ENCODE data around the gene DNMT3L.

DNMT3L gene

DNA sequence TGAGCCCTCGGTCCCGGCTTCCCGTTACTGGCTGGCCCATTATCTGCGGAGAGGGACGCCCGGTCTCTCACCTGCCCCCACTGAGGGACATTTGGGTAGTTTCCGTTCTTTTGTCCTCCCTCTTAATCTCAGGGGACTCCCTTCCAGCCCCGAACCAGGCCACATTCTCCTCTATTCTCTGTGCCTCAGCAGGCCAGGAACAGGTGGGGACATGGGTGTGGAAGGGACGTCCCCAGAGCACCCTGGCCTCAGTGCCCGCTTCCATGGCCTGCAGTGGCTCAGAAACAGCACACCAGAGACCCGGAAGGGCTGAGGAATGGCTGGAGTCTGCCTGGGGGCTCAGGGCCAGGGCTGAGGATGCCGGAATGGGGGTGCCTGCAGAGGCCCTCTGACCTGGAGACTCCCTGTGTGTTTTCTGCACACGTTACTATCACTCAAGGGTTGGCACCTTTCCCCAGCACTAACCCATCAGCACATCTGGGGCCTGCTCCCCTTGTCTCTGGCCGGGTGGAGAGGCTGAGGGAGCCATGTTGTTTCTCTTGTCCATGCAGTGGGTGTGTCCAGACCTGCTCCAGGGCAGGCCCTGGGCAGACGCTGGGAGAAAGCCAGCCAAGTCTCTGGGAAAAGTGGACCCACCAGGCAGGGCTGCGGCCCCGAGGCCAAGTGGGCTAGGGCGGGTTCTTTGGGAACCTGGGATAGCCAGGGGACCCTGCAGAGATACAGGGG is 10.0 kb upstream of the DNMT3L start:
- DNase-seq (ENCODE audit: low spot score), result no peak
- Histone ChIP-seq H3K27ac (no peak overlapping the region), H3K4me3 (no peak overlapping the region)
- TF ChIP-seq, protein P1, sequence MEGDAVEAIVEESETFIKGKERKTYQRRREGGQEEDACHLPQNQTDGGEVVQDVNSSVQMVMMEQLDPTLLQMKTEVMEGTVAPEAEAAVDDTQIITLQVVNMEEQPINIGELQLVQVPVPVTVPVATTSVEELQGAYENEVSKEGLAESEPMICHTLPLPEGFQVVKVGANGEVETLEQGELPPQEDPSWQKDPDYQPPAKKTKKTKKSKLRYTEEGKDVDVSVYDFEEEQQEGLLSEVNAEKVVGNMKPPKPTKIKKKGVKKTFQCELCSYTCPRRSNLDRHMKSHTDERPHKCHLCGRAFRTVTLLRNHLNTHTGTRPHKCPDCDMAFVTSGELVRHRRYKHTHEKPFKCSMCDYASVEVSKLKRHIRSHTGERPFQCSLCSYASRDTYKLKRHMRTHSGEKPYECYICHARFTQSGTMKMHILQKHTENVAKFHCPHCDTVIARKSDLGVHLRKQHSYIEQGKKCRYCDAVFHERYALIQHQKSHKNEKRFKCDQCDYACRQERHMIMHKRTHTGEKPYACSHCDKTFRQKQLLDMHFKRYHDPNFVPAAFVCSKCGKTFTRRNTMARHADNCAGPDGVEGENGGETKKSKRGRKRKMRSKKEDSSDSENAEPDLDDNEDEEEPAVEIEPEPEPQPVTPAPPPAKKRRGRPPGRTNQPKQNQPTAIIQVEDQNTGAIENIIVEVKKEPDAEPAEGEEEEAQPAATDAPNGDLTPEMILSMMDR (IDR thresholded peaks at IDR 0.05), result no peak

DNA sequence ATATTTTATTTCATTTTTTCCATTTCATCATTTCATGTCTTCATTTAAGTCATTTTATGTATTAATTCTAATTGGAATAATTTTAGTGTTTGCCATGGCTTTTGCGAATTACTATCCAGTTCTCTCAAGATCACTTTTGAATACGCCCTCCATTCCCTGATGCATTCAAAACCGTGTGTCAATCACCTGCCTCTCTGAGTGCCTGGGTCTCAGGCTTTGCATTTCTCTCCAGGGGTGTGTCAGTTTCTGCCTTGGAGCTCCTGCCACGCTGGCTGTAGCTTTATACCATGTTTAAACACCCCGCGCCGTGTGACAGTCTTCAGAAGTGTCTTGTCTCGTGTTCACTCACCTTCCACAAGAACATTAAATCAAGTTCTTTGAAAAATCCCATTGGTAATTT is 7.4 kb upstream of the DNMT3L start:
- no peak overlapping the region for H3K27ac ChIP-seq
- no peak for DNase-seq (ENCODE audit: low spot score)
- TF ChIP-seq, protein P1 (IDR thresholded peaks at IDR 0.05), result no peak
- H3K4me3 ChIP-seq, result no peak overlapping the region

DNA sequence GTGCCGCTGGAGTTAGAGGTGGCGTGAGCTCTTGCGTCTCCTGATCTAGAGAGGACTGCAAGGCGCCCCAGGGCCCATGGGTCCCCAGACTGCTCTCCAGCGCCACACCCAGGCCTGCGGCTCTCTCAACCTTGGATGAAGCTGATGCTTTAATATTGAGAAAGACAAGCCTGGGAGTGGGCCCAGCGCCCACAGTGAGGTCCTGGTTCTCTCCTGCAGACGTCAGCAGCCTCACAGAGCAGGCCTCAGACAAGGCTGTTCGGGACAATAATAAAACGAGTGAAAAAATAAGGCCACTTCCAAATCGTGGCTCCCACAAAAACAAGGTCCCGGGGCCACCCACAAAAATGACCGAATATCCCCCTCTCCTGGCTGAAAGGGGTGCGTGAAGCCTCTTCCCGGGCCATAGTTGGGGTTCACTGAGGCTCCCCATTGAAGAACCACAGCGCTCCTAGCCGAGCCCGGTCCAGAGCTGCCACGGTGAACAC is 6.0 kb upstream of the DNMT3L start:
- no peak for DNase-seq (ENCODE audit: low spot score)
- Histone ChIP-seq H3K27ac (no peak overlapping the region), H3K4me3 (no peak overlapping the region)
- TF ChIP-seq, protein P1 (IDR thresholded peaks at IDR 0.05), result no peak

DNA sequence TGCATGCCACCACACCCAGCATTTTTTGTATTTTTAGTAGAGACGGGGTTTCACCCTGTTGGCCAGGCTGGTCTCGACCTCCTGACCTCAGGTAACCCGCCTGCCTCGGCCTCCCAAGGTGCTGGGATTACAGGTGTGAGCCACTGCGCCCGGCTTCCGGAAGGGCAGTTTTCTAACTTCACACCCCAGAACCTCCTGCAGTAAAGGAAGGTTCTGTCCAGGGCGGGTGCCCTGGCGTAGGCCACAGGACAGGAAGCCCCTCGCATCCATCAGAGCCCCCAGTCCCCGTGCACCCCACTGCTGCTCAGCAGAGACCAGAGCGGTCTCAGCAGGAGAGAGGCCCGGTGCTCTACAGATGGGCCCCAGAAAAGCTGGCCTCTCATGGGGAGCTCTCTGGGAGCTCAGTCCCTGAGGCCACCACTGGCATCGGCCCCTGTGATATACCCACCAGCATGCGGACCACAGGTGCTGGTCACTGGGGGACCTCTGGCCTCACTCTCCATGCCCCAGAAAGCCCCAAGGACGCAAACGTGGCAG is 4.1 kb upstream of the DNMT3L start:
- TF ChIP-seq, protein P1 (IDR thresholded peaks at IDR 0.05), result no peak
- DNase-seq (ENCODE audit: low spot score), result no peak
- H3K4me3 ChIP-seq, result no peak overlapping the region
- H3K27ac ChIP-seq, result no peak overlapping the region

DNA sequence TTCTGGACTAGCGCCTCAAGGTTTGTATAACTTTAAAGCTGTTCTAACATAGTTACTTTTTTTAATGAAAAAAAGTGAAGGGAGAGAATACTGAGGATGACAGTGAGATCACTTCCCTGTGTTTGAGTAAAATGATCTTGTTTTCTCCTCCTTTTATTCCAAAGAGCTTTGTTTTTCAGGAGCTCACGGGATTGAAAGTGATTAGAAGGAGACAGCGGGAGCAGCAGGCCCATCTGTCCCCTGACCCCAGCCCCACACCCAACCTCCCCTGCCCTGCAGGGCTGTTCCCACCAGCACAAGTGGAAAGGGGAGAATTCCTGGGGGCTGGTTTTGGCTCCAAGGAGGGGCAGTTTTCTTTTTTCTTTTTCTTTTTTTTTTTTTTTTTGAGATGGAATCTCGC is 2.1 kb upstream of the DNMT3L start:
- TF ChIP-seq, protein P1 (IDR thresholded peaks at IDR 0.05), result no peak
- H3K27ac ChIP-seq, result no peak overlapping the region
- no peak for DNase-seq (ENCODE audit: low spot score)
- H3K4me3 ChIP-seq, result no peak overlapping the region

DNA sequence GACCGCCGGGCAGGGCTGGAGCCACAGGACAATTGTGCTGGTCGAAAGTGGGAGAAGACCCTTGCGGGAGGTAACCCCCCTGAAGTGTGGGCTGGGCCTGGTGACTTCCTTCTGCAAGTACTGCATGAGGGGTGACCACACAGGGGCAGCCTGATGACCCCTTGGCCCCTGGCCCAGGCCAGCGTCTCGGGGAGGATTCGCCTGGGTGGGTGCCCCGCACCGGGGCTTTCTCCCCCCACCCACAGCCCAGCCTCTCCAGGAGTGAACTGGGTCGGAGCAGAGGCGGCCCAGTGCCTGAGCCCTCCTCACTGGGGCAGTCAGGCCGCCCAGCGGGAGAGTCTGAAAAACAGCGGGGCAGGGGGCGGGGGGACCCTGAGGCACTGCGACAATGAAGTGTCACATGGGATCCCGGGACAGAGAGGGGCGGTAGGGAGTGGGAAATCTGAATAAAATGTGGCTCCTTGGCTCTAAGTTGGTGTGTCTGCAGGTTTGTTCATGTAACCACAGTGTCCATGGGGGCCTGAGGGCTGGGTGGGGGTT is 1.6 kb upstream of the DNMT3L start:
- no peak for DNase-seq (ENCODE audit: low spot score)
- Histone ChIP-seq H3K4me3 (no peak overlapping the region), H3K27ac (no peak overlapping the region)
- TF ChIP-seq, protein P1 (IDR thresholded peaks at IDR 0.05), result no peak

Data from coronary artery (tissue), 2 donors.